K562 treated with DMSO at 1 percent for 12 hours (cell line): ENCODE data around the gene KLC1. TPM values are rescaled to one million over a fixed set of nuclear protein-coding genes. Genes with fewer than 3 reads are reported as not detected.

ENCODE experiments used
- total RNA-seq: library from RNA; unstranded; fragments of 300-600 nt; gene quantifications from 2 replicates; pipeline ENCODE4 v1.2.3, GENCODE V29; 2022; ENCODE audit not compliant: insufficient read depth

KLC1 gene
- 68.2 and 148 TPM in 2 replicates for total RNA-seq

GRCh38 chr14:103628684-103629502 lies at the start of gene KLC1:
KLC1 (plus strand) TSS chr14:103629211; CDS start chr14:103654565, 25,354 bp downstream.

GRCh38 chr14:103715052-103716000 lies 86.3 kb downstream of the KLC1 start, which contains the start of the genes XRCC3 and ZFYVE21:
XRCC3 (minus strand) TSS chr14:103715451; CDS start chr14:103711087, 4,364 bp downstream.
ZFYVE21 (plus strand) TSS chr14:103715810; CDS start chr14:103715842, 32 bp downstream.

Other genes with a start within 250 kb of the KLC1 start
- 33.2 and 52.1 TPM in 2 replicates for gene MARK3, start 243.8 kb upstream of the KLC1 start, total RNA-seq
- gene CKB, start 106.4 kb upstream of the KLC1 start, total RNA-seq, result 267 and 339 TPM in 2 replicates
- 4.1 and 4.9 TPM in 2 replicates for gene TRMT61A, start 100.0 kb upstream of the KLC1 start, total RNA-seq
- 4.7 and 11.2 TPM in 2 replicates for gene BAG5, start 66.6 kb upstream of the KLC1 start, total RNA-seq
- 36.0 and 49.4 TPM in 2 replicates for gene COA8, start 66.3 kb upstream of the KLC1 start, total RNA-seq
- gene XRCC3, start 86.2 kb downstream of the KLC1 start, total RNA-seq, result 22.9 and 23.2 TPM in 2 replicates
- gene ZFYVE21, start 86.6 kb downstream of the KLC1 start, total RNA-seq, result 12.5 and 21.2 TPM in 2 replicates
- gene PPP1R13B, start 218.4 kb downstream of the KLC1 start, total RNA-seq, result 2.3 and 3.0 TPM in 2 replicates